ENCODE results near the gene TSPAN4. TPM values are rescaled to one million over a fixed set of nuclear protein-coding genes. Genes with fewer than 3 reads are reported as not detected.
A peak's percentile ranks its signal among the peaks of the same experiment; 100 is the strongest.

TSPAN4 gene
- polyA plus RNA-seq, 3 donors, result 52.6 to 75.5 (median 63.1) TPM

- Histone ChIP-seq H2AFZ (ENCODE audit: insufficient read depth, low read depth, low read length, poor library complexity, severe bottlenecking) (no peak overlapping the region), H3K79me2 (ENCODE audit: insufficient read depth, low read length) (peaks cover 53% of the 10 kb centered on the region), H3K4me1 (ENCODE audit: control insufficient read depth in 1 of 2, insufficient read depth in 2 of 2, low read length in 2 of 2) (peaks cover 50 to 62% of the 10 kb centered on the region in 2 donors), H3K4me2 (replicated peaks; ENCODE audit: extremely low read depth, low read length, poor library complexity, severe bottlenecking) (peak overlapping the region; percentile 100), H3K9me3 (replicated peaks in 1 of 2; ENCODE audit: control insufficient read depth in 1 of 2, insufficient read depth in 1 of 2, low read length in 2 of 2) (no peaks in the 10 kb centered on the region), H4K20me1 (ENCODE audit: insufficient read depth, low read length) (peaks cover 60% of the 10 kb centered on the region), H3K9ac (ENCODE audit: insufficient read depth, low read length, poor library complexity, severe bottlenecking) (peak overlapping the region; percentile 86), H3K36me3 (replicated peaks in 1 of 2; ENCODE audit: control insufficient read depth in 1 of 2, insufficient read depth in 2 of 2, low read length in 2 of 2) (peaks cover 21 to 32% of the 10 kb centered on the region in 2 donors), H3K27me3 (ENCODE audit: control insufficient read depth in 2 of 2, insufficient read depth in 2 of 2, low read length in 2 of 2) (peaks cover 0 to 2% of the 10 kb centered on the region in 2 donors), H3K27ac (ENCODE audit: low read depth in 1 of 2, low read length in 2 of 2) (peak overlapping the region; percentile 85 to 91), H3K4me3 (replicated peaks in 1 of 3; ENCODE audit: low read depth in 2 of 3, low read length in 3 of 3) (peak overlapping the region; percentile 71 to 97 (median 87))
- peaks cover 27 to 40% of the 10 kb centered on the region in 2 donors for H3K36me3 Mint-ChIP-seq
- peaks cover 38% of the 10 kb centered on the region for H3K4me1 Mint-ChIP-seq
- peak overlapping the region; percentile 88 to 90 for H3K4me3 Mint-ChIP-seq
- H3K9me3 Mint-ChIP-seq, result peaks cover 0 to 1% (median 0%) of the 10 kb centered on the region in 7 donors
- DNase-seq, result peak; percentile 73 to 87 (median 77)
- H3K27me3 Mint-ChIP-seq (ENCODE audit: low read depth in 3 of 3), result peaks cover 4 to 19% (median 7%) of the 10 kb centered on the region in 3 donors
- H3K27ac Mint-ChIP-seq, result peak overlapping the region; percentile 91 to 98 (median 97)
- no peak for TF ChIP-seq CTCF (IDR thresholded peaks at IDR 0.05)
- intact Hi-C loops (cut with micrococcal nuclease), result loop anchor here in 1 of 2 donors (2.0 kb wide), 1 partner anchor 13 kb away; no protein-coding TSS in a partner anchor
- WGBS (ENCODE audit: insufficient coverage), result no CpG with 5 or more reads among the region's 22 CpGs
Observed at GRCh38 chr11:821512-822371, 20.9 kb upstream of the TSPAN4 start.

- DNase-seq, result no peak
- Histone ChIP-seq H3K36me3 (replicated peaks in 1 of 2; ENCODE audit: control insufficient read depth in 1 of 2, insufficient read depth in 2 of 2, low read length in 2 of 2) (peaks cover 21 to 32% of the 10 kb centered on the region in 2 donors), H3K4me3 (replicated peaks in 1 of 3; ENCODE audit: low read depth in 2 of 3, low read length in 3 of 3) (no peak overlapping the region), H3K4me1 (ENCODE audit: control insufficient read depth in 1 of 2, insufficient read depth in 2 of 2, low read length in 2 of 2) (peaks cover 64 to 76% of the 10 kb centered on the region in 2 donors), H4K20me1 (ENCODE audit: insufficient read depth, low read length) (peaks cover 60% of the 10 kb centered on the region), H3K79me2 (ENCODE audit: insufficient read depth, low read length) (peaks cover 53% of the 10 kb centered on the region), H2AFZ (ENCODE audit: insufficient read depth, low read depth, low read length, poor library complexity, severe bottlenecking) (no peak overlapping the region), H3K9me3 (replicated peaks in 1 of 2; ENCODE audit: control insufficient read depth in 1 of 2, insufficient read depth in 1 of 2, low read length in 2 of 2) (no peaks in the 10 kb centered on the region), H3K27me3 (ENCODE audit: control insufficient read depth in 2 of 2, insufficient read depth in 2 of 2, low read length in 2 of 2) (peaks cover 0 to 17% of the 10 kb centered on the region in 2 donors), H3K27ac (ENCODE audit: low read depth in 1 of 2, low read length in 2 of 2) (no peak overlapping the region), H3K4me2 (replicated peaks; ENCODE audit: extremely low read depth, low read length, poor library complexity, severe bottlenecking) (no peak overlapping the region), H3K9ac (ENCODE audit: insufficient read depth, low read length, poor library complexity, severe bottlenecking) (no peak overlapping the region)
- TF ChIP-seq CTCF (IDR thresholded peaks at IDR 0.05), result no peak
- Mint-ChIP-seq H3K27ac (no peak overlapping the region), H3K9me3 (peaks cover 0 to 4% (median 1%) of the 10 kb centered on the region in 7 donors), H3K4me1 (peaks cover 48% of the 10 kb centered on the region), H3K4me3 (no peak overlapping the region), H3K36me3 (peaks cover 34 to 44% of the 10 kb centered on the region in 2 donors), H3K27me3 (ENCODE audit: low read depth in 3 of 3) (peaks cover 17 to 22% (median 20%) of the 10 kb centered on the region in 3 donors)
- intact Hi-C loops (cut with micrococcal nuclease), result no loop called here
- WGBS (ENCODE audit: insufficient coverage), result 95% methylated on average over 33 of the region's 53 CpGs
Observed at GRCh38 chr11:823441-824291, 19.0 kb upstream of the TSPAN4 start.

Data from CD14-positive monocyte (primary cell).